ENCODE results near the gene TRPC5OS. TPM values are rescaled to one million over a fixed set of nuclear protein-coding genes. Genes with fewer than 3 reads are reported as not detected.

The TRPC5OS gene
- not detected in 2 replicates for total RNA-seq (2021)
- Bru-seq, nascent RNA: not detected
- BruChase-seq, experiment 1, labeled RNA remaining after a 2-hour chase: percentile 6 among the genes with signal in this experiment
- not detected for BruChase-seq, experiment 2, labeled RNA remaining after a 6-hour chase
- long read RNA-seq: 0 reads

- ChIA-PET CTCF (no interaction called here), POLR2A (ENCODE audit: low non-redundant PET) (no interaction called here)
- no TSS peak for BruUV-seq (replicated peaks)
- TF ChIP-seq EZH2 (IDR thresholded peaks at IDR 0.05; ENCODE audit: borderline replicate concordance, low read depth, low read length, poor library complexity, severe bottlenecking) (no peak), CTCF (conservative IDR thresholded peaks at IDR 0.05; ENCODE audit: low read depth, low read length) (no peak)
- Histone ChIP-seq H3K27ac (ENCODE audit: low read depth, low read length, poor library complexity, severe bottlenecking) (no peak within 1 kb of the TSS), H3K4me1 (ENCODE audit: insufficient read depth, low read length, poor library complexity, severe bottlenecking) (no peaks in the 10 kb centered on the region), H3K4me3 (ENCODE audit: low read depth, low read length, poor library complexity, severe bottlenecking) (no peak within 1 kb of the TSS), H3K9me3 (ENCODE audit: low read depth, low read length, poor library complexity, severe bottlenecking) (no peaks in the 10 kb centered on the region), H3K27me3 (replicated peaks; ENCODE audit: insufficient read depth, low read depth, low read length, poor library complexity) (peaks cover 16% of the 10 kb centered on the region), H3K36me3 (ENCODE audit: insufficient read depth, low read length, poor library complexity, severe bottlenecking) (no peaks in the 10 kb centered on the region)
- intact Hi-C loops (cut with micrococcal nuclease; ENCODE audit: unreplicated experiment): no loop called here
- DNase-seq (ENCODE audit: low spot score): no peak
These were observed at the start of gene TRPC5OS for GRCh38 chrX:111875881-111876280. TSS of gene TRPC5OS (plus strand) at chrX:111876181. CDS start at chrX:111901850, 25,669 bp downstream.

- Histone ChIP-seq H3K4me3 (ENCODE audit: low read depth, low read length, poor library complexity, severe bottlenecking) (no peak overlapping the region), H3K27ac (ENCODE audit: low read depth, low read length, poor library complexity, severe bottlenecking) (no peak overlapping the region), H3K9me3 (ENCODE audit: low read depth, low read length, poor library complexity, severe bottlenecking) (no peaks in the 10 kb centered on the region), H3K4me1 (ENCODE audit: insufficient read depth, low read length, poor library complexity, severe bottlenecking) (no peaks in the 10 kb centered on the region), H3K27me3 (replicated peaks; ENCODE audit: insufficient read depth, low read depth, low read length, poor library complexity) (no peaks in the 10 kb centered on the region), H3K36me3 (ENCODE audit: insufficient read depth, low read length, poor library complexity, severe bottlenecking) (no peaks in the 10 kb centered on the region)
- DNase-seq (ENCODE audit: low spot score): no peak
- BruUV-seq (replicated peaks): no TSS peak
- POLR2A ChIA-PET (ENCODE audit: low non-redundant PET): interaction anchor here (0.6 kb wide), 1 partner anchor 126 kb away, joined by 4 read pairs; no protein-coding TSS in a partner anchor
- no peak for TF ChIP-seq CTCF (conservative IDR thresholded peaks at IDR 0.05; ENCODE audit: low read depth, low read length)
- TF ChIP-seq EZH2 (IDR thresholded peaks at IDR 0.05; ENCODE audit: borderline replicate concordance, low read depth, low read length, poor library complexity, severe bottlenecking): no peak
- CTCF ChIA-PET: no interaction called here
- intact Hi-C loops (cut with micrococcal nuclease; ENCODE audit: unreplicated experiment): no loop called here
These were observed 46.6 kb upstream of the TRPC5OS start for GRCh38 chrX:111829345-111829744.

DNA sequence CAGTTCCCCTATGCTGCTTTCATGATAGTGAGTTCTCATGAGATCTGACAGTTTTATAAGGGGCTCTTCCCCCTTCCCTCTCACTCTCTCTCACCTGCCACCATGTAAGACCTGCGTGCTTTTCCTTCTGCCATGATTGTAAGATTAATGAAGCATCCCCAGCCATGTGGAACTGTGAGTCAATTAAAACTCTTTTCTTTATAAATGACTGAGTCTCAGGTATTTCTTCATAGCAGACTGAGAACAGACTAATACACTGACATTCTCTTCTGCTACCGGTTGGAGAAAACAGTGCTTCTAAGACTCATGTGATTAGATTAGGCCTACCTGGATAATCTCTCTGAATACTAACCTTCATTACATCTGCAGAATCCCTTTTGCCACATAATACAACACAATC lies 45.4 kb upstream of the TRPC5OS start:
- H3K9me3 ChIP-seq (ENCODE audit: low read depth, low read length, poor library complexity, severe bottlenecking): no peaks in the 10 kb centered on the region
- TF ChIP-seq CTCF (conservative IDR thresholded peaks at IDR 0.05; ENCODE audit: low read depth, low read length) (no peak), EZH2 (IDR thresholded peaks at IDR 0.05; ENCODE audit: borderline replicate concordance, low read depth, low read length, poor library complexity, severe bottlenecking) (no peak)
- no peak overlapping the region for H3K27ac ChIP-seq (ENCODE audit: low read depth, low read length, poor library complexity, severe bottlenecking)
- BruUV-seq (replicated peaks): no TSS peak
- no peak for DNase-seq (ENCODE audit: low spot score)
- intact Hi-C loops (cut with micrococcal nuclease; ENCODE audit: unreplicated experiment): no loop called here
- H3K27me3 ChIP-seq (replicated peaks; ENCODE audit: insufficient read depth, low read depth, low read length, poor library complexity): no peaks in the 10 kb centered on the region
- H3K4me1 ChIP-seq (ENCODE audit: insufficient read depth, low read length, poor library complexity, severe bottlenecking): no peaks in the 10 kb centered on the region
- no peak overlapping the region for H3K4me3 ChIP-seq (ENCODE audit: low read depth, low read length, poor library complexity, severe bottlenecking)
- ChIA-PET CTCF (no interaction called here), POLR2A (ENCODE audit: low non-redundant PET) (no interaction called here)
- no peaks in the 10 kb centered on the region for H3K36me3 ChIP-seq (ENCODE audit: insufficient read depth, low read length, poor library complexity, severe bottlenecking)
